ENCODE measurements around the gene RLN3. TPM values are rescaled to one million over a fixed set of nuclear protein-coding genes. Genes with fewer than 3 reads are reported as not detected.

Gene RLN3
- total and polyA plus RNA-seq, 2 of the 8 experiments (the other 6 are each of a cell fraction or from before 2014, with no cell fraction given), result not detected

GRCh38 chr19:14003251-14004055 lies 24.5 kb upstream of the RLN3 start (continued):
- TF ChIP-seq HDAC6 (IDR thresholded peaks at IDR 0.05; ENCODE audit: low read depth, low read length) (no peak), KDM5A (IDR thresholded peaks at IDR 0.05; ENCODE audit: low read length) (no peak), TAF1 (IDR thresholded peaks at IDR 0.05; ENCODE audit: low read depth, low read length) (no peak), NANOG (IDR thresholded peaks at IDR 0.05; ENCODE audit: insufficient read depth, low read depth, low read length, poor library complexity, severe bottlenecking) (no peak)
